HG02623 (cell line): Measurements from ENCODE around the gene ARL17B.
"Not testable (repeated sequence)": the region's sequence is repeated elsewhere in the genome, so short reads cannot be mapped to it uniquely, and the experiment has no call there.

Source experiments
- ATAC-seq: cut with Tn5 transposase; IDR thresholded peaks from one replicate; pipeline ENCODE4 v1.9.1; 2021; ENCODE audit warnings: moderate library complexity; ENCODE audit not compliant: unreplicated experiment

The ARL17B gene

GRCh38 chr17:46290906-46291546, 70.5 kb downstream of the ARL17B start:
- ATAC-seq, result peak; percentile 95

- ATAC-seq, result not testable (repeated sequence)
Measured at GRCh38 chr17:46287587-46287986, 74.0 kb downstream of the ARL17B start.

GRCh38 chr17:46286764-46287221, 74.8 kb downstream of the ARL17B start:
- not testable (repeated sequence) for ATAC-seq

GRCh38 chr17:46285500-46285899, 76.1 kb downstream of the ARL17B start:
- ATAC-seq, result not testable (repeated sequence)

GRCh38 chr17:46284467-46284866, 77.1 kb downstream of the ARL17B start:
- ATAC-seq, result not testable (repeated sequence)

- not testable (repeated sequence) for ATAC-seq
Measured at GRCh38 chr17:46282635-46283034, 78.9 kb downstream of the ARL17B start.

- ATAC-seq, result not testable (repeated sequence)
Measured at GRCh38 chr17:46281336-46281735, 80.2 kb downstream of the ARL17B start.

- not testable (repeated sequence) for ATAC-seq
Measured at GRCh38 chr17:46276728-46277479, 84.7 kb downstream of the ARL17B start.

GRCh38 chr17:46274238-46274637, 87.3 kb downstream of the ARL17B start:
- ATAC-seq, result no peak

- no peak for ATAC-seq
Measured at GRCh38 chr17:46273541-46274236, 87.9 kb downstream of the ARL17B start.

GRCh38 chr17:46270032-46270431, 91.5 kb downstream of the ARL17B start:
- ATAC-seq, result no peak

GRCh38 chr17:46266656-46267544, 94.7 kb downstream of the ARL17B start:
- peak; percentile 79 for ATAC-seq

GRCh38 chr17:46266063-46266655, 95.4 kb downstream of the ARL17B start:
- not testable (repeated sequence) for ATAC-seq

GRCh38 chr17:46264456-46265198, 96.9 kb downstream of the ARL17B start:
- ATAC-seq, result no peak

- ATAC-seq, result no peak
Measured at GRCh38 chr17:46262271-46262670, 99.3 kb downstream of the ARL17B start.

- ATAC-seq, result not testable (repeated sequence)
Measured at GRCh38 chr17:46259845-46260661, 101.5 kb downstream of the ARL17B start.

GRCh38 chr17:46256369-46256768, 105.2 kb downstream of the ARL17B start:
- ATAC-seq, result not testable (repeated sequence)

GRCh38 chr17:46254215-46254614, 107.4 kb downstream of the ARL17B start:
- ATAC-seq, result not testable (repeated sequence)

- not testable (repeated sequence) for ATAC-seq
Measured at GRCh38 chr17:46253722-46254121, 107.8 kb downstream of the ARL17B start.
